Measurements from ENCODE around the gene PARD3B. TPM values are rescaled to one million over a fixed set of nuclear protein-coding genes. Genes with fewer than 3 reads are reported as not detected.

Gene PARD3B
- total RNA-seq, 1 donor from 2014 or later = 12.3 TPM

DNA sequence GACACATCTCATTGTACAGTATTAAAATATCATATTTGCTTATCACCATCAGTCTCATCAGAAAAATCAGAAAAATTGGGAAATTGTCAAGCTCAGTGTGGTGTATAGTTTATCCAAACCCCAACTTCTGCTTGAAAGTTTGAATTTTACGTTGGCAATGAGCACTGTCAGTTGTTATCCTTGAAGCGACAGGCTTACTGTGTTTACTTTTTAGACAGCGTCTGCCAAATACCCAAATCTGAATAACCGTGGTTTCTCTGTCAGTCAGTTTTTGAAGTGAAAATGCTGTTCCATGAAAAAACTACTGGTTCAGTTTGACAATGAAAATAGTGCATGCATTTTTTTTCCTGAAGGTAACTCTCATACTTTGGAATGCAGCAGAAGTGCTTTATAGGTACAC is 70.2 kb downstream of the PARD3B start:
- intact Hi-C loops (cut with DNase I) = no loop called here
- TF ChIP-seq, protein P1, sequence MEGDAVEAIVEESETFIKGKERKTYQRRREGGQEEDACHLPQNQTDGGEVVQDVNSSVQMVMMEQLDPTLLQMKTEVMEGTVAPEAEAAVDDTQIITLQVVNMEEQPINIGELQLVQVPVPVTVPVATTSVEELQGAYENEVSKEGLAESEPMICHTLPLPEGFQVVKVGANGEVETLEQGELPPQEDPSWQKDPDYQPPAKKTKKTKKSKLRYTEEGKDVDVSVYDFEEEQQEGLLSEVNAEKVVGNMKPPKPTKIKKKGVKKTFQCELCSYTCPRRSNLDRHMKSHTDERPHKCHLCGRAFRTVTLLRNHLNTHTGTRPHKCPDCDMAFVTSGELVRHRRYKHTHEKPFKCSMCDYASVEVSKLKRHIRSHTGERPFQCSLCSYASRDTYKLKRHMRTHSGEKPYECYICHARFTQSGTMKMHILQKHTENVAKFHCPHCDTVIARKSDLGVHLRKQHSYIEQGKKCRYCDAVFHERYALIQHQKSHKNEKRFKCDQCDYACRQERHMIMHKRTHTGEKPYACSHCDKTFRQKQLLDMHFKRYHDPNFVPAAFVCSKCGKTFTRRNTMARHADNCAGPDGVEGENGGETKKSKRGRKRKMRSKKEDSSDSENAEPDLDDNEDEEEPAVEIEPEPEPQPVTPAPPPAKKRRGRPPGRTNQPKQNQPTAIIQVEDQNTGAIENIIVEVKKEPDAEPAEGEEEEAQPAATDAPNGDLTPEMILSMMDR (IDR thresholded peaks at IDR 0.05) = no peak
- TF ChIP-seq POLR2AphosphoS5 (IDR thresholded peaks at IDR 0.05; ENCODE audit: insufficient read depth in 1 of 2, low read depth in 1 of 2) (no peak), POLR2A (IDR thresholded peaks at IDR 0.05) (no peak)
- H3K4me1 ChIP-seq = no peaks in the 10 kb centered on the region
- no peak overlapping the region for H3K27ac ChIP-seq
- H3K36me3 ChIP-seq = no peaks in the 10 kb centered on the region
- H3K9me3 ChIP-seq = no peaks in the 10 kb centered on the region
- no peaks in the 10 kb centered on the region for H3K27me3 ChIP-seq
- DNase-seq (ENCODE audit: extremely low spot score in 2 of 2) = no peak
- H3K4me3 ChIP-seq = no peak overlapping the region

DNA sequence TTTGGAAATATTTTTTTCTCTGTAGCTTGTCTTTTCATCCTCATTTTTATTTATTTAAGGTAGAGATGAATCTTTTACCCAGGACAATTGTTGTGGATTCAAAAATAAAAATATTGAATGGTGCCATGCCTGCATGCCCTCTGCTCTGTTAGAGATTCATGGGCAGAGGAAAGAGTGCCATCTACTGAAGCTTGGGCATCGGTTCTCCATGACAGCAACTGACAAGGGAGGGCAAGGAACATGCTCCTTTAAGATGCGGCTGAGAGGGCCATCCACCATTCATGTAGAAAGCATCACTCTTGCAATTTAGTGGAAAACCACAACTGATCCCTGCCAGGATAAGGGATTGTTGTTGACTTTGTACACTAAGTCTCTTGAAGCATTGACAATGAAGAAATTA is 79.9 kb downstream of the PARD3B start:
- no peaks in the 10 kb centered on the region for H3K27me3 ChIP-seq
- H3K4me3 ChIP-seq = no peak overlapping the region
- H3K36me3 ChIP-seq = no peaks in the 10 kb centered on the region
- no peak for DNase-seq (ENCODE audit: extremely low spot score in 2 of 2)
- no peaks in the 10 kb centered on the region for H3K9me3 ChIP-seq
- intact Hi-C loops (cut with DNase I) = no loop called here
- TF ChIP-seq POLR2A (IDR thresholded peaks at IDR 0.05) (no peak), POLR2AphosphoS5 (IDR thresholded peaks at IDR 0.05; ENCODE audit: insufficient read depth in 1 of 2, low read depth in 1 of 2) (no peak)
- TF ChIP-seq, protein P1 (IDR thresholded peaks at IDR 0.05) = no peak
- no peak overlapping the region for H3K27ac ChIP-seq
- H3K4me1 ChIP-seq = no peaks in the 10 kb centered on the region

DNA sequence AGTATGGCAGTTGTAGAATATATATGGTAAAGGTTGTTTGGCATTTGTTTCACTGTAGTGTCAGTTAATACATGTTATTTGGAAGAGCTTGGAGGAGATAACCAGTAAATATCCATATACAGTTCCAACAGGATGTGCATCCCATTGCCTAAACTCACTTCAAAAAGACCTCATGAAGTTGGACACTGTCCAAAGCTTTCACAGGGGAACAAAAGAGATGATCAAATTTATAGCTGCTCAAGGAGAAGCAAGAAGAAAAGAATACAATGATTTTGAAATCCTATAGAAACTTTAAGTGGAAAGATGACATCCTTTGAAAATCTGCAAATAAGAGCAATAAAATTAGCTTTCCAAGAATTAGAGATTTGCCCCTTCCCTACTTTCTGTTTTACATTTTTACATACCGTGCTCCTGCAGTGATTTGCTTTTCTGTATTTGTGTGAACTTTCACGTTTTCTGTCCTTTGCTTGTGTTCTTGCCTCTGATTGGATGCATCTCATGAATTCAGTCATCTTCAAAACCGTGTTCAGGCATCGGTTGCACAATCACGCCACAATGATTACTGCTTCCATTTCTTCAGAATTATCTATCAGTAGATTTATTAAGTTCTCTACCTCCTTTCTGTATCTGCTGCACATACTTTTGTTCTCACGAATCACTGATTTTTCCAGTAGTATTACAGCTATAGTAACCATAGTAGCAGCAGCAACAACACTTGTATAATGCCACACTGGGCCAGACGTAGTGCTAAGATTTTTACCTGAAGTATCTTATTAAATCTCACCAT is 83.8 kb downstream of the PARD3B start:
- Histone ChIP-seq H3K9me3 (no peaks in the 10 kb centered on the region), H3K27ac (no peak overlapping the region), H3K27me3 (no peaks in the 10 kb centered on the region), H3K36me3 (no peaks in the 10 kb centered on the region), H3K4me3 (no peak overlapping the region), H3K4me1 (no peaks in the 10 kb centered on the region)
- no peak for DNase-seq (ENCODE audit: extremely low spot score in 2 of 2)
- TF ChIP-seq POLR2AphosphoS5 (IDR thresholded peaks at IDR 0.05; ENCODE audit: insufficient read depth in 1 of 2, low read depth in 1 of 2) = no peak
- TF ChIP-seq POLR2A (IDR thresholded peaks at IDR 0.05) = no peak
- TF ChIP-seq, protein P1 (IDR thresholded peaks at IDR 0.05) = no peak
- intact Hi-C loops (cut with DNase I) = no loop called here

DNA sequence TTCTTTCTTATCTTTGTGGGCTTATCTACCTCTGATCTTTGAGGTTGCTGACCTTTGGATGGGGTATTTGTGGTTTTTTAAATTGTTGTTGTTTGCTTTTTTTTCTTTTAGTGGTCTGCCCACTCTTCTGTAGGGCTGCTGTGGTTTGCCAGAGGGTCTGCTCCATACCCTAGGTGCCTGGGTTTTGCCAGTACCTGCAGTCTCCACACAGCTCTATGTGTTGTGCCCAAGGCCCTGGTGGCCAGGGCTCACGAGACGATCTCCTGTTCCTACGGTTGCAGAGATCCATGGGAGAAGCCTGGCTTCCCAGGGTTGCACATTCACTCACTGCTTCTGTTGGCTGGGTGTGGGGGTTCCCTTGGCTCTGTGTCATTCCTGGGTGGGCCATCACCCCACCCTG is 87.1 kb downstream of the PARD3B start:
- TF ChIP-seq, protein P1 (IDR thresholded peaks at IDR 0.05) = no peak
- TF ChIP-seq POLR2AphosphoS5 (IDR thresholded peaks at IDR 0.05; ENCODE audit: insufficient read depth in 1 of 2, low read depth in 1 of 2) (no peak), POLR2A (IDR thresholded peaks at IDR 0.05) (no peak)
- Histone ChIP-seq H3K9me3 (no peaks in the 10 kb centered on the region), H3K36me3 (no peaks in the 10 kb centered on the region), H3K4me1 (no peaks in the 10 kb centered on the region), H3K4me3 (no peak overlapping the region), H3K27ac (no peak overlapping the region), H3K27me3 (no peaks in the 10 kb centered on the region)
- intact Hi-C loops (cut with DNase I) = no loop called here
- DNase-seq (ENCODE audit: extremely low spot score in 2 of 2) = no peak

DNA sequence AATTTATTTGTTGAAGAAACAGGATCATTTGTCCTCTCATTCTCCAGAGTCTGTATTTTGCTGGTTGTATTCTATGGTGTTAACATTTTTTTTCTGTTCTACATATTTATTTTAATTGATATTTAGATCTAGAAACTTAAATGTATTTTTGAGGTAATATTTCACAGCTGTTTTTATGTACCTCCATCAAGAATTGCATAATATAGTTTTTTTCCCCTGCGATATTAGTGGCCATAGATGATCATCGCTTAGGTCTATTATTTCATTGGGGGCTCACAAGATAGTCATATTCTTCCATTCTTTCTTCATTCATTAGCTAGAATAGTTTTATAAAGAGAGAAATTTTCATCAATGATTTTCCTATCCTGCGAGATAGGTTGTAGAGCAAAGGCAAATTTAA is 89.3 kb downstream of the PARD3B start:
- Histone ChIP-seq H3K9me3 (no peaks in the 10 kb centered on the region), H3K27me3 (no peaks in the 10 kb centered on the region), H3K4me1 (no peaks in the 10 kb centered on the region), H3K36me3 (no peaks in the 10 kb centered on the region), H3K4me3 (no peak overlapping the region), H3K27ac (no peak overlapping the region)
- intact Hi-C loops (cut with DNase I) = no loop called here
- TF ChIP-seq POLR2A (IDR thresholded peaks at IDR 0.05) (no peak), POLR2AphosphoS5 (IDR thresholded peaks at IDR 0.05; ENCODE audit: insufficient read depth in 1 of 2, low read depth in 1 of 2) (no peak)
- TF ChIP-seq, protein P1 (IDR thresholded peaks at IDR 0.05) = no peak
- no peak for DNase-seq (ENCODE audit: extremely low spot score in 2 of 2)
